ENCODE data around the gene P3R3URF. TPM values are rescaled to one million over a fixed set of nuclear protein-coding genes. Genes with fewer than 3 reads are reported as not detected.

Gene P3R3URF
- total RNA-seq, 1 donor from 2014 or later = not detected

DNA sequence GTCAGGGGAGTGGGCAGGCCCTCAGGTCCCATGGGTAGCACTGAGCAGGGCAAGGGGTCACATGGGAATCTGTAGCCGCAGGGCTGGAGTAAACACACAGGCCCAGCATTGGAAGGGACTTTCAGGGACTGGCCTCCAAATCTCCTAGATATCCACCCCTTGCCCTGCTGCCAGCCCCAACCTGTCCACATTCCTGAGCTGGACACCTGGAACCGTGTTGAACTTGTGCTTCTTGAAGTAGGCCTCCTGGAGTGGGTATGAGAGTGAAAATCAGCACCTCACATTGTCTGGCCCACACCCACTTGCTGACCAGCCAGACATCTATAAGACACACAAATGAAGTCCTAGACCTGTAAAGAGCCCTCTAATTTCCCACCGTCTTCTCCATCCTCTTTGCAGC, 14.3 kb upstream of the P3R3URF start:
- H3K4me1 Mint-ChIP-seq (ENCODE audit: unreplicated experiment) = peaks cover 27% of the 10 kb centered on the region
- no peak overlapping the region for H3K4me3 Mint-ChIP-seq (ENCODE audit: unreplicated experiment)
- H3K27ac Mint-ChIP-seq (ENCODE audit: unreplicated experiment) = peak overlapping the region; percentile 84
- TF ChIP-seq, protein P1, sequence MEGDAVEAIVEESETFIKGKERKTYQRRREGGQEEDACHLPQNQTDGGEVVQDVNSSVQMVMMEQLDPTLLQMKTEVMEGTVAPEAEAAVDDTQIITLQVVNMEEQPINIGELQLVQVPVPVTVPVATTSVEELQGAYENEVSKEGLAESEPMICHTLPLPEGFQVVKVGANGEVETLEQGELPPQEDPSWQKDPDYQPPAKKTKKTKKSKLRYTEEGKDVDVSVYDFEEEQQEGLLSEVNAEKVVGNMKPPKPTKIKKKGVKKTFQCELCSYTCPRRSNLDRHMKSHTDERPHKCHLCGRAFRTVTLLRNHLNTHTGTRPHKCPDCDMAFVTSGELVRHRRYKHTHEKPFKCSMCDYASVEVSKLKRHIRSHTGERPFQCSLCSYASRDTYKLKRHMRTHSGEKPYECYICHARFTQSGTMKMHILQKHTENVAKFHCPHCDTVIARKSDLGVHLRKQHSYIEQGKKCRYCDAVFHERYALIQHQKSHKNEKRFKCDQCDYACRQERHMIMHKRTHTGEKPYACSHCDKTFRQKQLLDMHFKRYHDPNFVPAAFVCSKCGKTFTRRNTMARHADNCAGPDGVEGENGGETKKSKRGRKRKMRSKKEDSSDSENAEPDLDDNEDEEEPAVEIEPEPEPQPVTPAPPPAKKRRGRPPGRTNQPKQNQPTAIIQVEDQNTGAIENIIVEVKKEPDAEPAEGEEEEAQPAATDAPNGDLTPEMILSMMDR (IDR thresholded peaks at IDR 0.05) = no peak
- no peak for DNase-seq (ENCODE audit: extremely low spot score, unreplicated experiment)
- peaks cover 29% of the 10 kb centered on the region for H3K36me3 Mint-ChIP-seq (ENCODE audit: unreplicated experiment)
- H3K9me3 Mint-ChIP-seq (ENCODE audit: unreplicated experiment) = no peaks in the 10 kb centered on the region
- H3K27me3 Mint-ChIP-seq (ENCODE audit: unreplicated experiment) = no peaks in the 10 kb centered on the region

DNA sequence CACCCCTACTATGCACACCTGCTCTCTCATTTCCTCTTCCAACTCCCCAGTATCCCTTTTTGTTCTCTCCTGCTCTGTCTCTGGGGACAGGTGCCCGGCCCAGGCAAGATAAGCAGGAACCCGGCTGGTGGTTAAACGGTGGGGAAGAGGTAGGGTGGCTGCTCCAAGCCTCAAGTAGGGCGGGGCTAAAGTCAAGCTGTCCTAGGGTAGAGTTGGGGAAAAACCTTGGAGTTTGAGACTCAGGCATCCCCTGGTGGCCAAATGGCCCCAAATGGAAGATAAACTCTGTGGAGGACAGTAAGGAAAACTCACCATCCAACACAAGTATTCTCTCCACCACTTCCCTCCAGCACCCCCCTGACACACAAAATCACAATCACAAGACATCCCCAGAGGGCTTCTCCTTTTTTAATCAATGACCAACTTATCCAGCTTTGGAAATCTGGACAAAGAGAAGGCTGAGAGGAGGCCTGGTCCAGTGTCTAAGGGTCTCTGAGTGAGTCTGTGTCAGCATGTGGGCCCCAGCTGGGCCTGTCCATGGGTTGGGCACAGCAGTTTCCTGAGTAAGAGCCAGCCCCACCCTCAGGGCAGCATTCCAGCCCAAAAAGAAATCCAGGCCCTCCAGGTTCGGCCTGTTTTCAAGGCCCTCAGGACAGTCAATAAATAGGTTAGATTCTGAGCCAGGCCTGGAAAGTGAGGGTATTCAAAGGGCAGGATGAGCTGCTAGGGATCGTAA, 12.2 kb upstream of the P3R3URF start:
- peak overlapping the region; percentile 78 for H3K27ac Mint-ChIP-seq (ENCODE audit: unreplicated experiment)
- TF ChIP-seq, protein P1 (IDR thresholded peaks at IDR 0.05) = no peak
- no peaks in the 10 kb centered on the region for H3K9me3 Mint-ChIP-seq (ENCODE audit: unreplicated experiment)
- no peak for DNase-seq (ENCODE audit: extremely low spot score, unreplicated experiment)
- peaks cover 23% of the 10 kb centered on the region for H3K36me3 Mint-ChIP-seq (ENCODE audit: unreplicated experiment)
- H3K4me1 Mint-ChIP-seq (ENCODE audit: unreplicated experiment) = peaks cover 31% of the 10 kb centered on the region
- no peak overlapping the region for H3K4me3 Mint-ChIP-seq (ENCODE audit: unreplicated experiment)
- no peaks in the 10 kb centered on the region for H3K27me3 Mint-ChIP-seq (ENCODE audit: unreplicated experiment)

DNA sequence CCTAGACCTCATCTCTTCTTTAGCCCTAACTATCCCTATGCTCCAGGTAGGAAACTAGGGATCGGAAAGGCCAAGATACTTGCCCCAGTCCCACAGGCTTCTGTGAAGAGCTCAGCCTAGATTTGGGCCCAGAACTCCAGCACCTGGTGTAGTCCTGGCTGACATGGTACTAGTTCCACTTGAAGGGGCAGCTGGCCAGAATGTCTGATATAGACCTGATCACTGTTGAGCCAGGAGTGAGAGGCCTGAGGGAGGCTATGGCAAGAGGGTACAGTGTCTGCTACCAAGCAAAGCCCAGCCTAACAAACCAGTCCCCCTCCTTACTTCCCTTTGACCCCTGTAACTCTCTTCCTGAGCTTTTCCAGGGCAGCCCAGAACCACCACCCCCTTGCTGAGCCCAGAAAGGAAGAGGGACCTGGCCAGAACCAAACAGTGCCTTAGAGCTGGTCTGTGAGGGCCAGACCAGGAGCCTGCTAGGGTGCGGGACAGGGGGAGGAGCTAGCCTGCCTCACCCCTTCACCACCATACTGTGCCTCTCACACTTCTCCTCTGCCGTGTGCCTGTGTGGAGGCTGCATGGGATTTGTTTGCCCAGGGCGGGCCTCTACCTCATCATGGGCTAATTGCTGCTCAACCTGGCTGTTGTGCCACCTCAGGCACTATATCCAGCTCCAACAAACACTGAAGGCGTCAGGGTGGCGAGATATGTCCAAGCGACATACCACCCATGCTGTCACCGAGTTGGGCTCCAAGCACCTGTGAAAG, 11.0 kb upstream of the P3R3URF start:
- no peak overlapping the region for H3K4me3 Mint-ChIP-seq (ENCODE audit: unreplicated experiment)
- no peaks in the 10 kb centered on the region for H3K9me3 Mint-ChIP-seq (ENCODE audit: unreplicated experiment)
- TF ChIP-seq, protein P1 (IDR thresholded peaks at IDR 0.05) = no peak
- H3K27me3 Mint-ChIP-seq (ENCODE audit: unreplicated experiment) = no peaks in the 10 kb centered on the region
- H3K36me3 Mint-ChIP-seq (ENCODE audit: unreplicated experiment) = peaks cover 16% of the 10 kb centered on the region
- H3K4me1 Mint-ChIP-seq (ENCODE audit: unreplicated experiment) = peaks cover 43% of the 10 kb centered on the region
- H3K27ac Mint-ChIP-seq (ENCODE audit: unreplicated experiment) = no peak overlapping the region
- DNase-seq (ENCODE audit: extremely low spot score, unreplicated experiment) = no peak

DNA sequence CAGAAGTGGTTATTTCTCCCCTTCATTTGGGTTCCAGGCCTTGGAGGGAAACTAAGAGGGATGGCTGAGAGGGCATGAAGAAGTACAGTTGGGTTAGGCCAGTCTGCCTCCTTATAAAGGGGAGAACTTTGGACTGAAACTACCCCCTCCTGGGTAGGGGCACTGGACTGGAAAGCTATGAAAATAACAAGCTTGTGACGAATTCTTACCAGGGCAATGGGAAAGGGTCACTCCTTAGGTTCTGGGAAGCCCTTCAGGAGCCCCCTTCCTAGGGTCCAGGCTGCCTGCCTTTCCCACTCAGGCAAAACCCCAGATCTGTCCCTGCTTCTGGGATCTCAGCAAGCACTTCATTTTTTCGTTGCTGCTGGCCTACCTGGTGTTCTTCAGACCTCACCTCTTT, 9.8 kb upstream of the P3R3URF start:
- peaks cover 12% of the 10 kb centered on the region for H3K36me3 Mint-ChIP-seq (ENCODE audit: unreplicated experiment)
- no peak overlapping the region for H3K27ac Mint-ChIP-seq (ENCODE audit: unreplicated experiment)
- H3K27me3 Mint-ChIP-seq (ENCODE audit: unreplicated experiment) = no peaks in the 10 kb centered on the region
- H3K4me1 Mint-ChIP-seq (ENCODE audit: unreplicated experiment) = peaks cover 50% of the 10 kb centered on the region
- H3K9me3 Mint-ChIP-seq (ENCODE audit: unreplicated experiment) = no peaks in the 10 kb centered on the region
- no peak overlapping the region for H3K4me3 Mint-ChIP-seq (ENCODE audit: unreplicated experiment)
- TF ChIP-seq, protein P1 (IDR thresholded peaks at IDR 0.05) = no peak
- no peak for DNase-seq (ENCODE audit: extremely low spot score, unreplicated experiment)
